Fibroblast of skin of abdomen (primary cell): ENCODE results near the gene RPS15.
"Not testable (repeated sequence)": the region's sequence is repeated elsewhere in the genome, so short reads cannot be mapped to it uniquely, and the experiment has no call there.

Experiments
- DNase-seq: peaks from one replicate; pipeline ENCODE4 v3.0.0-alpha.2; 2013

Gene RPS15

GRCh38 chr19:1471010-1471514 lies 32.9 kb downstream of the RPS15 start:
- no peak for DNase-seq

GRCh38 chr19:1471515-1472160 lies 33.4 kb downstream of the RPS15 start:
- DNase-seq = no peak

GRCh38 chr19:1472231-1473084 lies 34.3 kb downstream of the RPS15 start:
- DNase-seq = no peak

GRCh38 chr19:1473085-1473851 lies 35.1 kb downstream of the RPS15 start:
- DNase-seq = no peak

- no peak for DNase-seq
Observed at GRCh38 chr19:1474011-1474764, 36.0 kb downstream of the RPS15 start.

- DNase-seq = no peak
Observed at GRCh38 chr19:1474765-1475351, 36.7 kb downstream of the RPS15 start.

- DNase-seq = no peak
Observed at GRCh38 chr19:1475751-1476437, 37.7 kb downstream of the RPS15 start.

GRCh38 chr19:1477056-1477455 lies 38.9 kb downstream of the RPS15 start:
- DNase-seq = not testable (repeated sequence)

- DNase-seq = peak; percentile 93
Observed at GRCh38 chr19:1478934-1479707, 40.9 kb downstream of the RPS15 start, which contains the start of gene C19orf25. Gene C19orf25, minus strand, starts transcription at chr19:1479215. Its CDS starts 312 bp downstream, at chr19:1478903.

GRCh38 chr19:1481224-1481892 lies 43.2 kb downstream of the RPS15 start:
- DNase-seq = no peak

GRCh38 chr19:1481893-1482360 lies 43.7 kb downstream of the RPS15 start:
- no peak for DNase-seq

- no peak for DNase-seq
Observed at GRCh38 chr19:1482361-1483130, 44.4 kb downstream of the RPS15 start.

GRCh38 chr19:1483131-1483978 lies 45.2 kb downstream of the RPS15 start:
- no peak for DNase-seq

- no peak for DNase-seq
Observed at GRCh38 chr19:1483979-1484428, 45.8 kb downstream of the RPS15 start.

GRCh38 chr19:1486720-1487575 lies 48.8 kb downstream of the RPS15 start:
- DNase-seq = no peak

- DNase-seq = no peak
Observed at GRCh38 chr19:1487576-1488281, 49.5 kb downstream of the RPS15 start.
